Stimulated activated CD8-positive, alpha-beta memory T cell treated with anti-CD3 and anti-CD28 coated beads, Interleukin-4, amount 100 ng/mL, for 1 hour (primary cell): ENCODE data around the gene LAMB4.

Experiments used
- DNase-seq, 2 donors: peaks; one replicate each; pipeline ENCODE4 v3.0.0-alpha.2; 2020; ENCODE audit warnings: low read depth in 2 of 2, low spot score in 1 of 2

LAMB4 gene

DNA sequence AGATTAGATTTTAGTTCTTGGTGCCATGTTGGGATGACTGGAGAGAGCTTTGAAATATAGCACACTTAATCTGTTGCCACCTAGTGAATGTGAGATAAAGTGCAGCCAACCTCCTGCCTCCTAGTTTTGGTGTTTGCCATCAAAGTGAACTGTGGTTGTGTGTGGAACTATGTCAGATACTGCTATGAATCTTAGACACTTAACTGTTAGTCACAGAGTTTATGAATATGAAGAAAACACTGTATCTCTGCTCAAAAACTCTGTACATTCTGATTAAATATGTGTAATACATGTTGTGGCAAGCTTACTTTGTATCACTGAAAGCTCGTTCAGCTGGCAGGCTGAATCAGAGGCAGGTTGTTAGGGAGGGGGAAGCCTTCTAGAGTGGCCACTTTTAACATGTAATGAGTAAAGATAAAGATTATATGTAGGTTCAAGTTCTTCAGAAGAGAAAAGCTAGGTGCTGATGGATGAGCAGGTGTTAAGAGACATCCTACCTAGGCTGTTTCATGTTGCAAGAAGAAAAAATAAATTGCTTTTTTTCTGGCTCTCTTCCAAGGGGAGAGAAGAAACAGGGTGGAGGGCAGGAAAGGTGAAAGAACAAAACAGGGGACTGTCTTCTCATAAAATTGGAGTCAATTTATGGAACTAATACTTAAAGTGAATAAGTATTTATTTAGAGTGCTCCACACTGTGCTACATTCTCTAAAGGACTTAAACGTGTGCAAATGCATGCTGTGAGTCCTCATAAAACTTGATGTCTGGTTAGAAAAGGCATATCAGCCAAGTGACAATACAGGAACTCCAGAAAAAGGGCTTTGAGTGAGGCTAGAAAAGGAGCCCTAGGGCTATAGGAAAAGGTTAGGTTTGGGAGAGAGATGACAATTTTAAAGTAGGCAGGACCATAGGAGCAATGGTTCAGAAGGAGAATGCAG is 113.1 kb downstream of the LAMB4 start:
- DNase-seq, result no peak

DNA sequence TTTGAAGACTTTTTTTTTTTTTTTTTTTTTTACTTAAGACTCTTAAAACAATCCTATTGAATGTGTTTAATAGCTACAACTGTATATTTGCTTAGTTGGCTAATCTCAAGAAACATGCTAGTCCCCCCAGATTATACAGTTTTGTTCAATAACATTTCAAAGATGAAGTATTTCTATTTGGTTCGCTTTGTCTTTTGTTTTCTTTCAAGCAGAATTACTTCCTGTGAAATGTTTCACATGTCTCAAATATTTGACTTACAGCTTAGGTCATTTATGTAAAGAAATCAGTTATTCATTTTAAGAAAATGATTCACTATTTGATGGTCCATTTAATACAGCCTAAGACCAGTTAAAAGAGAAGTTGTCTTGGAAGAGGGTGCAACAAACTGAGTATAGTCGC is 114.4 kb downstream of the LAMB4 start:
- no peak for DNase-seq

DNA sequence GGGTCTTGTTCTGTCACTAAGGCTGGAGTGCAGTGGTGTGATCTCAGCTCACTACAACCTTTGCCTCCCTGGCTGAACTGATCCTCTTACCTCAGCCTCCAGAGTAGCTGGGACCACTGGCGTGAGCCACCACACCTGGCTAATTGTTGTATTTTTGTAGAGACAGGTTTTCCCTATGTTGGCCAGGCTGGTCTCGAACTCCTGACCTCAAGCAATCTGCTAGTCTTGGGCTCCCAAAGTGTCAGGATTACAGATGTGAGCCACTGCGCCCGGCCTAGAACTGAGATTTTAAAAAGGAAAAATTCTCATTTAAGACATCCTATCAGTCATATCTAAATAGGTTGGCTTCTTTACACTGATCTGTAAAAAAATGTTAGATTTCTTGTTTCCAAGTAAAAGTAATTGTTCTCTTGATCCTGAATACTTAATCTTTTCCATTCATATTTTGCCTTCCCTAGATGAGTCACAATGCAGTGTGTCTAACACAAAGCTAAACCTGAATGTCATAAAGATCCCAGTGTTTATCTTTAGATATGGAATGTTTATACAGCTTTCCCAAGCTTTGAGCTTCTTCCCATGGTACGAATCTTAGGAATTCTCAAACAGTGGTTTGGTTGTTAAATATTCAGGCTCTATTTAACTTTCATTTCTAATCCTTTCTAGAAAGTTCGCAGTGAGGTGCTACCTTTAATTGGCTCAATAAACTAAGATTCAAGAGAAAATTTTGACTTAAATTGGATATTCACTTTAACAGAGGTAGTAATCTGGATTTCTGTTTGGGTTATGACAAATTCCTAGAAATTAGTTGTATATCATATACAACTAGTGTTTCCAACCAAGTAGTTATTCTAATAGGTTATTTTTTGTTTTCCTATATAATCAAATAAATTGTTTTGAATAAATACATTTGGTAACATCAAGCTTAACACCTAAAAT is 115.1 kb downstream of the LAMB4 start:
- DNase-seq, result no peak

DNA sequence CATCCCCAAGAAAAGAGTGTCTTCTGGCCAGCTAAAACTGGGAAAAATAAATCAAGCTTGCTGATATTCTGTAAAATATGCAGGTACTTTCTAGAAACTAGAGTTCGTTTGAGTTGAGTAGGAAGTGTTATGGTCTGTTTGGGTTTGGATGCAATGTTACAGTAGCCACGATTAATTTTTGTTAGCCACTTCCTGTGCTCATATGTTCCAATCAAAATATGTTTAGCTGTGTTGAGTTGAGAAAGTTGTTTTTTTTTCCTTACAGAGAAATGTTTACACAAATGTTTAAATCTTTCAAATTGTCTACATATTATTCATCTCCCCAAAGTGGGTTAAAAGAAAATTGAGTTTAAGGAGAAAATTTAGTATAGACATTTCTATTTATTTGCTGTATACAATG is 115.9 kb downstream of the LAMB4 start:
- DNase-seq, result no peak

DNA sequence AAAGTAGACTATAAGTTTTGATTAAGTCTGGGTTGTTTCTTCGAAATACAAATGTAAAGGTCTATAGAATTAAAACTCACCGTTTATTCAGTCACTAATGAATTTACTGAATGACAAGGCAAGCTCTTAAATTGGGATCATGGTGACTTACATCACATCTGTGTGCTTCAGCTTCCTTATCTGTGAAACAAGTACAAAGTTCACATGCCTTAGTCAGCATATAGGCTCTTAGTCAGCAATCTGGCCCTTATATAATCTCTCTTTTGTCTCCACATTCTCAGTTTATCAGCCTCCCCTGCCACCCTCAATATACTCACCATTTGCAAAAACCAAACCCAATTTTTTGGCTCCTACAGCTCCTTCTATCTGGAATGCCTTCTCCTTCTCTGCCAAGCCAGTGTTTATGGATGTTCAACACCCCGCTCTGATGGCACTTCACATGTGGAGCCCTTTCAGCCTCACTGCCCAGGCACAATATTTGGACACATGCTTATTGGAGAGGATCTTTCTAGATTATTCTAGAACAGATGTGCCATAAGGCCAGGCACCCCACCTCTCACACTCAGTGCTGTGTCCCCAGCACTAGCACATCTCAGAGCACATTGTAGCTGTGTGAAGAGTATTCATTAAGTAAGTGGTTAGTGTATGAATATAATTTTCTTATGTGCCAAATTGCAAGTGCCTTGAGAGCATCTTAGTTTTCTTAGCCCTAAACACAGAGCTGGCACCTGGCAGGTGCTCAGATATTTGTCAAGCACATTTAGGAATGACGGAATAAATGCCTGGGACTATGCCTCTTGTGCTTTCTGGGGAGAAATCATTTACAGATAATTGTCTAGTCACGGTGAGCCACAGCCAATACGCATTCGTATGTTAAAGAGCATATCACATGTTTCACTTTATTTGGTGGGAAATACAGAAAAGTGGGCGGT is 117.4 kb downstream of the LAMB4 start:
- no peak for DNase-seq

DNA sequence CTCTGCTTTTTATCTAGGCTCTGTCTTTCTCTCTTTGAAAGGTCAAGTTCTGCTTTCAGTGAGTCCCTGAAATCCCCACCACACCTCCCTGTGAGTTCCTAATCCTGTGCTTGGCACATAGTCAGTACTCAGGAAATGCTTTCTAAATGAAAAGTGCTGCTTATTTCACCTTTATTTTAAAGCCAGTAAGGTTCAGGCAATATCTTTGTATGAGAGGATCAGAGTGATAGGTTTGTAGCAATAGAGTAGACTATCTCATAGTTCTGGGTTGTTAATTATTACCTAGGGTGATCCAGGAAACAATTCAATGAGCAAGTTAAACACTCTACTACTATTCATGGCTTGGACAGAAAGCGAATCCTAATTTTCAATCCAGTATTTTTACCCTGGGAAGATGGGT is 119.8 kb downstream of the LAMB4 start:
- no peak for DNase-seq

DNA sequence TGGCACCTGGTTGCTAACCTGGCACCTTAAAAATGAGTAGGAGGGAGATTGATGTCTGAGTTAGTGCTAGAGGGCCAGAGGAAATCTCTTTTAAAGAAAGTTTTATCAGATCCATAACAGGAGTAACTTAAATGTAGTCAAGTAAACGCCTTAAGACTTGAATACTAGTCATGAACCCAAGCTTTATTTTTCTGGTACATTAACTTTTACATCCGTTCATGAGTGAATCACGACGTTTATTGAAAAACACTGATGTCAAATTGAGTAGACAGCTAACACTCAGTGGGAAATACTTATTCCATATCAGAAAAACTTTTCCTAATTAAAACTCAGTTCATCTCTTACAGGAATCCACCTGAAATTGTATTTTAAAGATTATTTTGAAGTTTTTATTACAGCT is 120.3 kb downstream of the LAMB4 start:
- no peak for DNase-seq

DNA sequence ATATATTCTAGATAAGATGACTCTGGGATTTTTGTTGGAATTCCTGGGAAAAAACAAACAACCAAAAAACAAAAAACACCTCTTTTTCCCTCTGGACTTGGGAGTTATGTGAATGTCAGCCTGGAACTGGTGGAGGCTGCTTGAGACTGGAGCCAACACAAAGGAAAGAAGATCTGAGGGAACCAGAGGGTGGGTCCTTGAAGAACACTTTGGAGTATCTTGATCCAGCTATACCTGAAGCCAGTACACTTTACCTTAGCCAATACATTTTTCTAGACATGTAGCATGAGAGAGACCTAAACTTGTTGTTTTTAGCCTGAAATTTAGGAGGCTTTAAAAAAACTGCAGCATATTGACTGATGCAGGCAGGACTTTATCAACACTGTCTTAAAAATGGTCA is 121.3 kb downstream of the LAMB4 start:
- DNase-seq, result no peak

DNA sequence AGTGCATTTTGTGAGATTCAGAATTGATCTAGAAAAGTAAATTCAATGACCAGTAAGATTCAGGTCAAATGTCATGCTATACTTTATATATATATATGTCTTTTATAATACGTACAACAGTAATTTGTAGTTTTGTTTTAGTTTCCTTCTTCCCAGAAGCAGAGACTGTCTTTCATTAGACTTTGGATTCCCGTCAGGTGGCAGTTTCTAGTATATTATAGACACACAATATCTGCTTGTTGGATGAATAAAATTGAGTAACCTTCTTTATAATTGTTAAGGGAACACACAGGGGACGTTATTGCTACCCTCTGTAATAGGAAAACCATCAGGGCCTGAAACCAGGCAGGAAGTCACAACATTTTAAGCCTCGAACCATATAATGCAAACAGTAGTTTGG is 121.9 kb downstream of the LAMB4 start:
- DNase-seq, result no peak

DNA sequence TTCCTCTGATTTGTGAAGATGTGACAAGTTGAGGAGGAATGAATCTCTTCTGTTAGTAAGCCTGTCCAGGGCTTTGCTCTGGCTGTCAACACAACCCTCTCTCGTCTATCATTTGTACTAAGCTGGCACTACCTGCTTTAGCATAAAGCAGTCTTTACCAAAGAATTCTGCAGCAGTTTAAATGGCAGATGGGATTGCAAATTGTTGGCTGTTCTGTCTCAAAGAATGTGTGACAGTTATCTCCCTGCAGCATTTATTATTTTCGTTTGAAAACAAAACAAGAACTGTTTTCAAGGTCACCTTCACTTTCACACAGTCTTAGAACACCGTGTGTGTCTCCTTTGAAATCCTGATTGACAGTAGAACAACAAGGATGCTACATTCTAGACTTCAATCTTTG is 122.4 kb downstream of the LAMB4 start:
- DNase-seq, result no peak

DNA sequence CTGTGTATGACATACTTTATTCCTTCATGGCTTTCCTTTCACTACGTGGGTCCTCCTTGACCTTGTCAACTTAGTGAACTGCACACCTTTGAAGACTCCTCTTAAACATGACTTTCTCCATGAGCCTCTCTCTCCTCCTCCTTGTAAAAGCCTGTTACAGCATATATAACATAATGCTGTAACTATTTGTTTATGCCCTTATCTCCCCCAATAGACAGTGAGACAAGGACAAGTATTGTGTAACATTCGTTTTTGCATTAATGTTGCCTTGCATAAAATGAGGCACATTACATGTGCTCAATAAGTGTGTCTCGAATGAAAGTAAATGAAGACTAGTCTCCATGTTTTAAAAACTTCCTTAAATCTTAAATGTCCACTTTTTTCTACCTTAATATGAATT is 122.9 kb downstream of the LAMB4 start:
- no peak for DNase-seq

DNA sequence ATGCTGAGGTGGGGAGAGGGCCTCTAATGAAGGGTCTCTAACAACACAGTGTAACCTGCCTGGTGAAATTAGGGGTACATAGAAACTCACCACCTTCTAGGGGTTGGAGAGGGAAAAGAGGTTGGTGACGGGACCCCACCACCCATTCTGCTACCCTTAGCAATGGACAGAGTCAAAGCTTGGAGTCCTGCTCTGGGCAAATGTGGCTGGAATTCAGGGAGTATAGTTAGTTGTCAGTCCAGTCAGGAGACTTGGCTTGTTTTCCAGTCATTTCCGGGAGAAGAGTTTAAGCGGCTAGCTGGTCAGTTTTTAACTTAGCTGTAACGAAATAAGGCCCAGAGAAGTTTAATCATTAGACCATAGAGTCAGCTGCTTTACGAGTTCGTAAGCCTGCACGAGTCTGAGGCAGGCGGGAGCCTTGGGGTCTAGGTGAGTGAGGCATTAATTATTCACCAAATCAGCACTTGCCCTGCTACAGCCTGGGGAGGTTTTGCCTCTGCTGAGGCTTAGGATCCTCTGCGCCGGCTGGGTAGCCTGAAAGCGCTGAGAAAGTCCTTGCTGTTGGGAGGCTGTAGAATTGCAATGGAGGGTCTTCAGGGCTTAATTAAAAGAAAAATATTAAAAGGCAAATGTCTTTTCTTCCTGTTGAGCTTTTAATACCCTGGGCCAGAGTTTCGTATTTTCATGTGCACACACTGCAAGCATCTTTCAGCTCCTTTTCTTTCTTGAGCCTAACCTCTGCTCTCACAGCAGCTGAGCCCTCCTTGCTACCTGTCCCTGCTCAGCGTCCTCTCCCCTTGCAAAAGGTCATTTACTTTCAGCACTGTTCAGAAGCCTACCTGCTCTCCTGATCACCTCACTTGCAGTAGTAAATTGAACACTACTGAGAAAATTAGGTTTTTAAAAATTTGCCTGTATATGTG is 125.7 kb downstream of the LAMB4 start:
- no peak for DNase-seq

DNA sequence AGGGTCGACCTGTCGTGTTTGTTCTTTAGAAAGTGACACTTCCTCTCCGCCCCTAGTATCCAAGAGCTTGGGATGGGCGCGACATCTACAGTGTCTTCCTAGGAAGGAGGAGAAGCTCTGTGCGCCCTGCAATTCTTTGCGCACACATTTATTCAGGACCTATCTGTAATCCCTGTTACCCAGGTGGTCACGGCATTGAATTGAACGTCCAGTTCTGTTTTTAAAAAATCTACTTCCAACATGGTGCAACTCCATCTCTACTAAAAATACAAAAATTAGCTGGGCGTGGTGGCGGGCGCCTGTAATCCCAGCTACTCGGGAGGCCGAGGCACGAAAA is 126.6 kb downstream of the LAMB4 start:
- no peak for DNase-seq

DNA sequence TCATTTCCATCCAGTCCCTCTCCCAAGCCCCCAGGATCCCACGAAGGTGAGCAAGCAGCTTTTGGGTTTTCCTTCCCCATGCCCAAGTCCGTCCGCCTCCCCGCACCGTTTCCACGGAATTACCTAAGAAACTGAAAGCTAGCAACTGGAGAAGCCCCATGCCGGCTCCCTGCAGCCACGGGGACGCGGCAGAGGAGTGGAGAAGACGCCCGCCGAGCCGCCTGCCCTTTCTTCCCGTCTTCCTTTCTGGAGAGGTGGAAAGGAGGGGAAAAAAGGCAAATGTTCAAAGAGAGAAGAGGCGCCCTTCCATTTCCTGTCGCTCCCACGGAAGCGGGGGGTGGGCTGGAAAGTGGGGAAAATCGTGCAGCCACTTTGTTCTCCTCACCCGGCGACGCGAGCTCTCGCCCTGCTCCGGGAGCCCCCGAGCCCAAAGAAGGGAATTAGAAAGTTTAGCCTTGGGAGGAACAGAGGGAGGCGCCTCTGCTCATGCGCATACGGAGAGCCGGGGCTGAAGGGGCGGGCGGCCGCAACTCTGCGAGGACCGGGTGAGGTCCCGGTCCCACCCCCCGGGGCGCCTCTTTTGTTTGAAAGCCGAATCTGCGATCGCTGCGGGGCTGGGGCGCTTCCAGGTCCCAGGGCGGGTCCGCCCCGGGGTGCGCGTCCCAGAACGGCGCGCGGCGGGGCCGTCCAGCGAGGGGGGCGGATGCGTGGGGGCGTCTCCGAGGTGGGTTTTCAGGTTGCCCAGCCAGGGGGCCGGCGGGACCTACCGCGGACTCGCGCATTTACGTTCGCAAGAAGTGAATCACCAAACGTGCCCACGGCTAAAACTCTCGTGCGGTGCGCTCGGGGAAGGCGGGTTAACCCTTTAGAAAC is 127.2 kb downstream of the LAMB4 start, which contains the start of gene LAMB1:
LAMB1 (minus strand) TSS at position 436 of the 873 bp plus-strand sequence; CDS start at position 160, 276 bp downstream.
- no peak for DNase-seq

DNA sequence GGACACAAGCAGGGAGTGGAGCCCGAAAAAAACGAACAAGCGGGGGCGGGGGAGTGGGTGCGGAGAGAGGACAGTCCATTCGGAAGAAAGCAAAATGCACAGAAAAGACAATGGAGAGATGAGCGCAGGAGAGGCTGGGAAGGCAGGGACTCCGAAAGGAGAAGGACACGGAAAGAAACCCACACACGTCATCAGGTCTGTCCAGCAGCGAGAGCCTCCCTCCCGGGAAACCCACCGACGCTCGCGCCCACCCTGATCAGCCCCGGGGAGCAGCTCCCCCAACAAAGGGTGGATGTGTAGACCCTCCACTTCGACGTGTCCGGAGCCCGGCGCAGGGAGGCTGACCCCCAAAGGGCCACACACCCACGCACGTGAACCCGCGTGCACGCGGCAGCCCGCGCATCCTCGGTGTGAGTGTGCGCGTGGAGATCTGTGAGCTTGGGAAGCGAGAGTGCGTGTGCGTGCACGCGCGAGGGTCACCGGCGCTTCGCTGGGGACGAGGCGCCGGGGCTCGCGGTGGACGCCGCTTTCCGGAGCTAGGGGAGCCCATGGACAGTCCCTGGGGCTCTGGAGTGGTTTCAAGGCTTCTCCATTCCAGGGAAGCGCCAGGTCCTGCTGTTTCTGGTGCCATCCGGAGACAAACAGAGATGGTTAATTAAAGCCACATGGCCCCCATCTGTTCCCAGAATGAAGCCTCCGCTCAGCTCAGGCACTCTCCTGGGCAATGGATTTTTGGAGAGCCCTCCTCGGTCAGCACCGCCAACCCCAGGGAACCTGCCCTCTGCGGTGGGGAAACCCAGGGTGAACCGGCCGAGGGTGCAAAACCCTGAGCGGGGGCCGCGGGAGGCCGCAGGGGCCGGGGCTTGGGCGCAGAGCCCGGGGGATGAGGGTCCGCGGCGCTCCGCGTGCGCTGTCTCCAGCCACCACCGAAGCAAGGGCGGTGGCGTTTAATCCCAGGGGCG is 128.1 kb downstream of the LAMB4 start:
- no peak for DNase-seq

DNA sequence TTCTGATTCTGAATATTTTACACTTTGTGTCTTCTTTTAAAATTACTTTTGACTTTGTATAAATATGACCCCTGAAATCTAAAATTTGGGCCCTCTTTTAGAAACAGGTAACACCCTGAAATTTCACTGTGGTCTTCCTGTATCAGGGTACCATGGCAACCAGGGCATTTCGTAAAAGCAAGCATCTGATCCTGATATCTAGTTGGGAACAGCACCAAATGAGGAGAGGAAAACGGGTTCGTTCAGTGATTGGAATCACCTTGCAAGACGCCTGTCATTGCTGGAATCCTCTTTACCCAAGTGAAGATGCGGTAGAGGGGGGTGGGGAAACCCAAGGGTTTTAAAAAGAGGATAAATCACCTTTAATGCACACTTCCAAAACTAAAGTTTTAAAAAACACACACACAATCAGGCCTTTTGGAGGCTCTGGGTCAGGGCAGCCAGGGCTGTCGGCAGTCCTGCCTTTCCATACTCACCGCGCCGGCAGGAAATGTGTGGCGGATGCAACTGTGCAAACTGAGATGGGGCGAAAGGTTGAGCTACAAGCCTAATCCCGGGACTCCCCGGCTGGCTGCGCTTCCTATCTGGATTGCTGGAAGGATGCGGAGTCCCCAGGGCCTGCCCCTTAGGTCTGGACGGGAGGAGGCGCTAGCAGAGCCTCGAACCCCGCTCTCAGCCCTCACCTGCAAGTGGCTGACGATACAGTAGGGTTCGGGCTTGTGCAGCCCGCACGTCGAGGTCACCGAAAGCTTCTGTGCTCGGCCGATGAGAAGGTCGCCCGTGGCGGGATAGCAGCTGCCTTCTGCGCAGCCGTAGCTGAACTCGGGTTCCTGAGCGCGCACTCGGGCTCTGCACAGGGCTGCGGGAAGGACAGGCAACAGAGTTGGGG is 129.0 kb downstream of the LAMB4 start:
- DNase-seq, result no peak
